ENCODE results near the gene CD86. TPM values are rescaled to one million over a fixed set of nuclear protein-coding genes. Genes with fewer than 3 reads are reported as not detected.

CD86 gene, protein sequence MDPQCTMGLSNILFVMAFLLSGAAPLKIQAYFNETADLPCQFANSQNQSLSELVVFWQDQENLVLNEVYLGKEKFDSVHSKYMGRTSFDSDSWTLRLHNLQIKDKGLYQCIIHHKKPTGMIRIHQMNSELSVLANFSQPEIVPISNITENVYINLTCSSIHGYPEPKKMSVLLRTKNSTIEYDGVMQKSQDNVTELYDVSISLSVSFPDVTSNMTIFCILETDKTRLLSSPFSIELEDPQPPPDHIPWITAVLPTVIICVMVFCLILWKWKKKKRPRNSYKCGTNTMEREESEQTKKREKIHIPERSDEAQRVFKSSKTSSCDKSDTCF
- 167 TPM for total RNA-seq (2013)
- polyA plus RNA-seq: 100 to 1,000 TPM in 2 of 3 donors, 10 to 100 TPM in 1; 75.7 to 321 (median 273) TPM
- 38.5 and 68.2 TPM in 2 replicates for polyA minus RNA-seq
- 47.0 to 246 (median 170) reads per million in 11 experiments for total RNA-seq

DNA sequence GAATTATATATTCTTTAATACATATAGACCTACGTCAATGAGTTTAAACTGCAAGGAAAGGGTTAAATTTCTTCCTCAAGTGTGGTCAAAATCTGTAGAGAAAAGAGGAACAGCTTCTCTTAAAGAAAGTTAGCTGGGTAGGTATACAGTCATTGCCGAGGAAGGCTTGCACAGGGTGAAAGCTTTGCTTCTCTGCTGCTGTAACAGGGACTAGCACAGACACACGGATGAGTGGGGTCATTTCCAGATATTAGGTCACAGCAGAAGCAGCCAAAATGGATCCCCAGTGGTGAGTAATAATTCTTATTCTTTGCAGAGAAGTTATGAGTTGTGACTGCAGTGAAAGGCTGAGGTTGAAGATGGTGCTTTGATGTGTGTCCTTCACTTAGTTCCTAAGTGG lies at the start of gene CD86:
CD86 (plus strand) TSS at position 148 of the 400 bp plus-strand sequence; CDS start at position 276, 128 bp downstream.
- H3K27ac Mint-ChIP-seq: peak within 1 kb of the TSS; percentile 93 to 99 (median 94)
- WGBS (ENCODE audit: insufficient coverage): 0% methylated on average over 2 of the region's 3 CpGs
- Histone ChIP-seq H3K79me2 (ENCODE audit: insufficient read depth, low read length) (peaks cover 49% of the 10 kb centered on the region), H3K27ac (ENCODE audit: low read depth in 1 of 2, low read length in 2 of 2) (peak within 1 kb of the TSS; percentile 49 to 85), H3K4me2 (replicated peaks; ENCODE audit: extremely low read depth, low read length, poor library complexity, severe bottlenecking) (peak within 1 kb of the TSS; percentile 92), H3K36me3 (replicated peaks in 1 of 2; ENCODE audit: control insufficient read depth in 1 of 2, insufficient read depth in 2 of 2, low read length in 2 of 2) (no peaks in the 10 kb centered on the region), H3K4me3 (replicated peaks in 1 of 3; ENCODE audit: low read depth in 2 of 3, low read length in 3 of 3) (peak within 1 kb of the TSS; percentile 72 to 98 (median 89)), H3K4me1 (ENCODE audit: control insufficient read depth in 1 of 2, insufficient read depth in 2 of 2, low read length in 2 of 2) (peaks cover 38 to 53% of the 10 kb centered on the region in 2 donors), H3K27me3 (ENCODE audit: control insufficient read depth in 2 of 2, insufficient read depth in 2 of 2, low read length in 2 of 2) (no peaks in the 10 kb centered on the region), H3K9ac (ENCODE audit: insufficient read depth, low read length, poor library complexity, severe bottlenecking) (peak within 1 kb of the TSS; percentile 63), H2AFZ (ENCODE audit: insufficient read depth, low read depth, low read length, poor library complexity, severe bottlenecking) (peak within 1 kb of the TSS; percentile 15), H3K9me3 (replicated peaks in 1 of 2; ENCODE audit: control insufficient read depth in 1 of 2, insufficient read depth in 1 of 2, low read length in 2 of 2) (no peaks in the 10 kb centered on the region), H4K20me1 (ENCODE audit: insufficient read depth, low read length) (peaks cover 6% of the 10 kb centered on the region)
- peak within 1 kb of the TSS; percentile 94 to 97 for H3K4me3 Mint-ChIP-seq
- H3K36me3 Mint-ChIP-seq: peaks cover 23 to 26% of the 10 kb centered on the region in 2 donors
- peak; percentile 90 to 94 (median 94) for DNase-seq
- peaks cover 48% of the 10 kb centered on the region for H3K4me1 Mint-ChIP-seq
- H3K27me3 Mint-ChIP-seq (ENCODE audit: low read depth in 3 of 3): peaks cover 0 to 4% (median 2%) of the 10 kb centered on the region in 3 donors
- intact Hi-C loops (cut with micrococcal nuclease): loop anchor here (5.0 to 10.0 kb wide), 4 partner anchors 37 to 177 kb away; no protein-coding TSS in a partner anchor
- H3K9me3 Mint-ChIP-seq: peaks cover 0 to 6% (median 0%) of the 10 kb centered on the region in 7 donors
- TF ChIP-seq, protein P1, sequence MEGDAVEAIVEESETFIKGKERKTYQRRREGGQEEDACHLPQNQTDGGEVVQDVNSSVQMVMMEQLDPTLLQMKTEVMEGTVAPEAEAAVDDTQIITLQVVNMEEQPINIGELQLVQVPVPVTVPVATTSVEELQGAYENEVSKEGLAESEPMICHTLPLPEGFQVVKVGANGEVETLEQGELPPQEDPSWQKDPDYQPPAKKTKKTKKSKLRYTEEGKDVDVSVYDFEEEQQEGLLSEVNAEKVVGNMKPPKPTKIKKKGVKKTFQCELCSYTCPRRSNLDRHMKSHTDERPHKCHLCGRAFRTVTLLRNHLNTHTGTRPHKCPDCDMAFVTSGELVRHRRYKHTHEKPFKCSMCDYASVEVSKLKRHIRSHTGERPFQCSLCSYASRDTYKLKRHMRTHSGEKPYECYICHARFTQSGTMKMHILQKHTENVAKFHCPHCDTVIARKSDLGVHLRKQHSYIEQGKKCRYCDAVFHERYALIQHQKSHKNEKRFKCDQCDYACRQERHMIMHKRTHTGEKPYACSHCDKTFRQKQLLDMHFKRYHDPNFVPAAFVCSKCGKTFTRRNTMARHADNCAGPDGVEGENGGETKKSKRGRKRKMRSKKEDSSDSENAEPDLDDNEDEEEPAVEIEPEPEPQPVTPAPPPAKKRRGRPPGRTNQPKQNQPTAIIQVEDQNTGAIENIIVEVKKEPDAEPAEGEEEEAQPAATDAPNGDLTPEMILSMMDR (IDR thresholded peaks at IDR 0.05): no peak

DNA sequence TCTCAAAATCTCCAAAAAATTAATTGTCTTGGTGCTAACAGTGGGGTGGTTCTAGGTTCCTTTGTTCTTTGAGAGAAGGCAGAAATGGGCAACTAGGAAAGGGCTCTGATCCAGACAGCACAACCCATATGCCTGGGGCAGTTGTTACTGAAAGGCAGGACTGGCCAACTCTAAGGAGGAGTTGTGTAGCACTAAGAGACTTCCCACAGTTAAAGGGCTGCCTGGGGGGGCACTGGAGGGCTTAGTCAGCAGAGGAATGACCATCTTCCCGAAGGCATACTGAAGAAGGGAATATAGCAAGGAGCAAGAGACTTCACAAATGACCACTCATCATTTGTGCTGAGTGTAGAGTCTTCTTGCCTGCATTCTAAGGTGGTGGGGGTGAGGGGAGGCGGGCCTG lies 48.9 kb upstream of the CD86 start:
- Mint-ChIP-seq H3K27me3 (ENCODE audit: low read depth in 3 of 3) (peaks cover 0 to 3% (median 2%) of the 10 kb centered on the region in 3 donors), H3K36me3 (peaks cover 0 to 2% of the 10 kb centered on the region in 2 donors), H3K9me3 (no peaks in the 10 kb centered on the region), H3K4me3 (no peak overlapping the region), H3K27ac (peak overlapping the region in 3 of 7 donors; percentile 12 to 66 (median 15)), H3K4me1 (peaks cover 38% of the 10 kb centered on the region)
- H3K27ac ChIP-seq (ENCODE audit: low read depth in 1 of 2, low read length in 2 of 2): no peak overlapping the region
- no peaks in the 10 kb centered on the region for H3K36me3 ChIP-seq (replicated peaks in 1 of 2; ENCODE audit: control insufficient read depth in 1 of 2, insufficient read depth in 2 of 2, low read length in 2 of 2)
- H4K20me1 ChIP-seq (ENCODE audit: insufficient read depth, low read length): no peaks in the 10 kb centered on the region
- no peak for DNase-seq
- peaks cover 34 to 39% of the 10 kb centered on the region in 2 donors for H3K4me1 ChIP-seq (ENCODE audit: control insufficient read depth in 1 of 2, insufficient read depth in 2 of 2, low read length in 2 of 2)
- H3K27me3 ChIP-seq (ENCODE audit: control insufficient read depth in 2 of 2, insufficient read depth in 2 of 2, low read length in 2 of 2): no peaks in the 10 kb centered on the region
- H3K4me3 ChIP-seq (replicated peaks in 1 of 3; ENCODE audit: low read depth in 2 of 3, low read length in 3 of 3): no peak overlapping the region
- no peaks in the 10 kb centered on the region for H3K79me2 ChIP-seq (ENCODE audit: insufficient read depth, low read length)
- no peak overlapping the region for H3K4me2 ChIP-seq (replicated peaks; ENCODE audit: extremely low read depth, low read length, poor library complexity, severe bottlenecking)
- intact Hi-C loops (cut with micrococcal nuclease): no loop called here
- no peak overlapping the region for H3K9ac ChIP-seq (ENCODE audit: insufficient read depth, low read length, poor library complexity, severe bottlenecking)
- TF ChIP-seq, protein P1 (IDR thresholded peaks at IDR 0.05): no peak
- no peaks in the 10 kb centered on the region for H3K9me3 ChIP-seq (replicated peaks in 1 of 2; ENCODE audit: control insufficient read depth in 1 of 2, insufficient read depth in 1 of 2, low read length in 2 of 2)
- 100% methylated on average over 1 of the region's 2 CpGs for WGBS (ENCODE audit: insufficient coverage)
- H2AFZ ChIP-seq (ENCODE audit: insufficient read depth, low read depth, low read length, poor library complexity, severe bottlenecking): no peak overlapping the region

All from CD14-positive monocyte (primary cell).